MM.1S (cell line): ENCODE measurements around the gene LINGO4.

Source experiments
- DNase-seq: peaks from one replicate; pipeline ENCODE4 v3.0.0-alpha.2; 2015
- H2AFZ ChIP-seq: fragments of 300-600 bp; sonication (generic); 2 replicates; pipeline ENCODE4 v1.6.0; 2016; ENCODE audit warnings: antibody characterized with exemption, low read length
- H3F3A ChIP-seq: fragments of 300-600 bp; sonication (generic); 2 replicates; pipeline ENCODE4 v1.6.1; 2016; ENCODE audit warnings: mild to moderate bottlenecking, antibody characterized with exemption, low read length, moderate library complexity, mixed read lengths; ENCODE audit not compliant: insufficient read depth
- H3K27ac ChIP-seq: fragments of 300-600 bp; sonication (generic); 2 replicates; pipeline ENCODE4 v1.5.1; 2016; ENCODE audit warnings: mild to moderate bottlenecking, low read length
- H3K27me3 ChIP-seq: fragments of 300-600 bp; sonication (generic); replicated peaks from 2 replicates; pipeline ENCODE4 v1.6.0; 2016; ENCODE audit warnings: low read length; ENCODE audit not compliant: insufficient read depth
- H3K36me3 ChIP-seq: fragments of 300-600 bp; sonication (generic); replicated peaks from 2 replicates; pipeline ENCODE4 v1.6.1; 2016; ENCODE audit warnings: mild to moderate bottlenecking, low read length, mixed read lengths; ENCODE audit not compliant: insufficient read depth
- H3K4me1 ChIP-seq: fragments of 300-600 bp; sonication (generic); 2 replicates; pipeline ENCODE4 v1.6.1; 2016; ENCODE audit warnings: low read length, mixed read lengths
- H3K4me2 ChIP-seq: fragments of 300-600 bp; sonication (generic); 2 replicates; pipeline ENCODE4 v1.6.0; 2016; ENCODE audit warnings: low read depth, low read length
- H3K4me3 ChIP-seq: fragments of 300-600 bp; sonication (generic); 2 replicates; pipeline ENCODE4 v1.5.1; 2016; ENCODE audit warnings: low read length, mixed read lengths
- H3K79me2 ChIP-seq: fragments of 300-600 bp; sonication (generic); 2 replicates; pipeline ENCODE4 v1.6.1; 2016; ENCODE audit warnings: mixed run types, low read length, mixed read lengths
- H3K9ac ChIP-seq: fragments of 300-600 bp; sonication (generic); 2 replicates; pipeline ENCODE4 v1.6.1; 2016; ENCODE audit warnings: low read length, mixed read lengths
- H3K9me2 ChIP-seq: fragments of 300-600 bp; sonication (generic); replicated peaks from 2 replicates; pipeline ENCODE4 v1.6.1; 2016; ENCODE audit warnings: mild to moderate bottlenecking, low read length, mixed read lengths; ENCODE audit not compliant: insufficient read depth
- H3K9me3 ChIP-seq: fragments of 300-600 bp; sonication (generic); replicated peaks from 2 replicates; pipeline ENCODE4 v1.6.1; 2016; ENCODE audit warnings: mild to moderate bottlenecking, low read length, mixed read lengths; ENCODE audit not compliant: insufficient read depth
- H4K20me1 ChIP-seq: fragments of 300-600 bp; sonication (generic); 2 replicates; pipeline ENCODE4 v1.6.1; 2016; ENCODE audit warnings: mild to moderate bottlenecking, low read length, moderate library complexity, mixed read lengths; ENCODE audit not compliant: insufficient read depth
- EZH2 ChIP-seq: fragments of 300-600 bp; sonication (generic); optimal IDR thresholded peaks from 2 replicates; pipeline ENCODE3; 2017; ENCODE audit warnings: low read depth, mild to moderate bottlenecking, antibody characterized with exemption, low read length, mixed read lengths
- EZH2phosphoT487 ChIP-seq: fragments of 300-600 bp; sonication (generic); IDR thresholded peaks from 2 replicates; pipeline ENCODE4 v1.6.1; 2018; ENCODE audit warnings: antibody characterized with exemption, low read length
- TF ChIP-seq, protein P1 (sequence below): fragments of 300-600 bp; sonication (generic); IDR thresholded peaks from 2 replicates; pipeline ENCODE4 v1.5.1; 2016; ENCODE audit warnings: antibody characterized with exemption, low read length, mixed read lengths

LINGO4 gene

DNA sequence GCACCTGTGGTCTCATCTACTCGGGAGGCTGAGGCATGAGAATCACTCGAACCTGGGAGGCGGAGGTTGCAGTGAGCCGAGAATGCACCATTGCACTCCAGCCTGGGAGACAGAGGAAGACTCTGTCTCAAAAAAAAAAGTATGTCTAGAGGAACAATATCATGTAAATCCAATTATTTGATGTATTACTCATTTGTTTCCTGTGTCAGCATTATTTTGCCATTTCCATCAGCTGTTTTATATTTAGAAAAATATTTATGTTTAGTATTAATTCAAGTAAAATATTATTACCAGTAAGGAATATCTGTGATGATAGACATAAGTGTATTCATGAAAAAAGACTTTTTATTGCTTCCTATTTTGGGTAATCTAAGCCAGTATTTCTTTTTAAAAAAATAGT lies 27.9 kb downstream of the LINGO4 start:
- no peak for DNase-seq
- no peaks in the 10 kb centered on the region for H3K27me3 ChIP-seq
- H2AFZ ChIP-seq: no peak overlapping the region
- H3K4me2 ChIP-seq: no peak overlapping the region
- TF ChIP-seq EZH2: no peak
- no peak for TF ChIP-seq EZH2phosphoT487
- TF ChIP-seq, protein P1, sequence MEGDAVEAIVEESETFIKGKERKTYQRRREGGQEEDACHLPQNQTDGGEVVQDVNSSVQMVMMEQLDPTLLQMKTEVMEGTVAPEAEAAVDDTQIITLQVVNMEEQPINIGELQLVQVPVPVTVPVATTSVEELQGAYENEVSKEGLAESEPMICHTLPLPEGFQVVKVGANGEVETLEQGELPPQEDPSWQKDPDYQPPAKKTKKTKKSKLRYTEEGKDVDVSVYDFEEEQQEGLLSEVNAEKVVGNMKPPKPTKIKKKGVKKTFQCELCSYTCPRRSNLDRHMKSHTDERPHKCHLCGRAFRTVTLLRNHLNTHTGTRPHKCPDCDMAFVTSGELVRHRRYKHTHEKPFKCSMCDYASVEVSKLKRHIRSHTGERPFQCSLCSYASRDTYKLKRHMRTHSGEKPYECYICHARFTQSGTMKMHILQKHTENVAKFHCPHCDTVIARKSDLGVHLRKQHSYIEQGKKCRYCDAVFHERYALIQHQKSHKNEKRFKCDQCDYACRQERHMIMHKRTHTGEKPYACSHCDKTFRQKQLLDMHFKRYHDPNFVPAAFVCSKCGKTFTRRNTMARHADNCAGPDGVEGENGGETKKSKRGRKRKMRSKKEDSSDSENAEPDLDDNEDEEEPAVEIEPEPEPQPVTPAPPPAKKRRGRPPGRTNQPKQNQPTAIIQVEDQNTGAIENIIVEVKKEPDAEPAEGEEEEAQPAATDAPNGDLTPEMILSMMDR: no peak
- H3F3A ChIP-seq: peaks cover 17% of the 10 kb centered on the region
- H3K4me3 ChIP-seq: no peak overlapping the region
- H3K9me3 ChIP-seq: no peaks in the 10 kb centered on the region
- H3K9me2 ChIP-seq: no peaks in the 10 kb centered on the region
- H3K36me3 ChIP-seq: no peaks in the 10 kb centered on the region
- no peak overlapping the region for H3K9ac ChIP-seq
- H3K4me1 ChIP-seq: peaks cover 31% of the 10 kb centered on the region
- H4K20me1 ChIP-seq: no peaks in the 10 kb centered on the region
- no peaks in the 10 kb centered on the region for H3K79me2 ChIP-seq
- H3K27ac ChIP-seq: no peak overlapping the region

DNA sequence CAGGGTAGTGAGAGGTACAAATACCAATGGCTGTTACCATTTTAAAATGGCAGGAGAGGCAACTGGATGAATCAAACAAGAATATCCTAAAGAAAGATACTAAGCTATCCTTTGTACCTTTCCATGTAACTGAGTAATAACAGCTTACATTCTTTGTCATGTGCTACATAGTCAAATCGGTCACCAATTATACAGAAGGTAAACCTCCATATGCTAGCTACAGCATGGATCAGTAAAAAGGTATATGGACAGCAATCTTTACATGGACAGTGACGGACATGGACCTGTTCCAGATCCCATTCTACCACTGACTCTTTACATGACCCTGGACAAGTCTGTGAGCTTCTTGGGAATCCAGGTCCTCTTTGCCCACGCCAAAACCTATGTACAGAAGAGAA lies 28.6 kb downstream of the LINGO4 start:
- no peak for DNase-seq
- TF ChIP-seq, protein P1: no peak
- TF ChIP-seq EZH2: no peak
- TF ChIP-seq EZH2phosphoT487: no peak
- Histone ChIP-seq H3K36me3 (no peaks in the 10 kb centered on the region), H3K9ac (no peak overlapping the region), H3K9me2 (no peaks in the 10 kb centered on the region), H3K4me1 (peaks cover 24% of the 10 kb centered on the region), H3K27me3 (no peaks in the 10 kb centered on the region), H3K27ac (no peak overlapping the region), H3K4me2 (no peak overlapping the region), H3K79me2 (no peaks in the 10 kb centered on the region), H3F3A (peaks cover 13% of the 10 kb centered on the region), H3K4me3 (no peak overlapping the region), H4K20me1 (no peaks in the 10 kb centered on the region), H2AFZ (no peak overlapping the region), H3K9me3 (no peaks in the 10 kb centered on the region)

- Histone ChIP-seq H3K27me3 (no peaks in the 10 kb centered on the region), H3K9me2 (no peaks in the 10 kb centered on the region), H3K9me3 (no peaks in the 10 kb centered on the region), H3K4me1 (peaks cover 20% of the 10 kb centered on the region), H3K27ac (no peak overlapping the region), H3K36me3 (no peaks in the 10 kb centered on the region), H3K79me2 (no peaks in the 10 kb centered on the region), H4K20me1 (no peaks in the 10 kb centered on the region), H2AFZ (no peak overlapping the region), H3K4me3 (no peak overlapping the region), H3F3A (peaks cover 11% of the 10 kb centered on the region), H3K9ac (no peak overlapping the region), H3K4me2 (no peak overlapping the region)
- TF ChIP-seq EZH2phosphoT487: no peak
- TF ChIP-seq, protein P1: no peak
- TF ChIP-seq EZH2: no peak
- DNase-seq: no peak
Observed at GRCh38 chr1:151775894-151776664, 29.1 kb downstream of the LINGO4 start.
